ENCODE measurements around the gene NBEA.
"Not testable (repeated sequence)": the region's sequence is repeated elsewhere in the genome, so short reads cannot be mapped to it uniquely, and the experiment has no call there.

The NBEA gene

GRCh38 chr13:35649162-35649561 is 707.1 kb downstream of the NBEA start:
- no peak for DNase-seq (ENCODE audit: low read depth in 3 of 3)

GRCh38 chr13:35659796-35660195 is 717.7 kb downstream of the NBEA start:
- no peak for DNase-seq (ENCODE audit: low read depth in 3 of 3)

GRCh38 chr13:35664747-35665146 is 722.7 kb downstream of the NBEA start:
- no peak for DNase-seq (ENCODE audit: low read depth in 3 of 3)

DNA sequence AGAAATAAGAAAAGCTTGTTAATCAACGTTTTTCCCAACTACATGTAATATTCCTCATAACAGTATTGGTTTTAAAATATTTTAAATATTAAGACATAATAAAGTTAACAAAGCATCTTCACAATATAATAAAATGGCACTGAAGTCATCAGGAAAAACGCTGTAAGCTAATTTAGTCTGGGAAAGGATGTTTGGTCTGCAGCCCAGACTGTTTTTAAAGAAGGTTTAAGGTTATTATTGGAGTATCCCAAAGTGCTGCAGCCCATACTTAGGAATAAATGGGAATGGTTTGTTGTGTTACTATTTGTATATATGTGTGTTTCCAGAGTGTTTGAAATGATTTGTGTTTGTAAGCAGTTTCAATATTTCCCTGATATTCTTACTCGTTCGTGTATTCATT is 727.3 kb downstream of the NBEA start:
- DNase-seq (ENCODE audit: low read depth in 3 of 3): no peak

DNA sequence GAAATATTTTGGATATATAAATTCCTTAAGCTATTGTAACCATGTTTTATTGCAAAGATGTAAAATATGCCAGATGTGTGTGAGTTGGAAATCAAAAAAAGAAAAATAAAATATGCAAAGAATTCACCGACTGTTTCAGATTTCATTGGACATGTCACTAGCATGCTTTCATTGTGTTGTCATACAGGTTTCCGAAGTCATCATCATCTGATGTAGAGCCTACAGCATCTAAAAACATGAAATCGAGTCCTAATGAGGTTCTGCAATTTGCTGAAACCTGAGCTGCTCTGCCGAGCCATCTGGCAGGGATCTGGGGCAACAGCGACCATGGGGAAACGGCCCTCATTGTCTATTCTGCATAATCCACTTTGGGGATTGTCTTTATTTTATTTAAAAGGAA is 730.5 kb downstream of the NBEA start:
- DNase-seq (ENCODE audit: low read depth in 3 of 3): no peak

DNA sequence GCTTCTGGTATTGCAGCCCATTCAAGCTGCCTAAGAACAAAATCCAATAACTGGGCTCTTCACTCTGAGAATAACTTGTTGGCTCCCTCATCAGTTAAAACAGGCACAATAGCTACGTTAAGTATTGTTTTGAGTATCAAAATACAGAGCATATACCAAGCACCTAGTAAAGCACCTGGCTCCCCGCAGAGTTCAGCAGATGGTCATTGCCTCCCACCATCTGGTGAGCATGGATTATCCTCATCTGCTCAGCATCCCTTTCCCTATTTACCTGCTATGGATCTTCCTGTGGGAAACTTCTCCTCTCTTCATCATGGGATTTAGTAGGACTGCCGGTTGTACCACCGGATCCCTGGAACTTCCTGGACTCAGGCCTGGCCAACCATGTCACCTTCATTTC is 733.6 kb downstream of the NBEA start:
- DNase-seq (ENCODE audit: low read depth in 3 of 3): no peak

GRCh38 chr13:35677863-35678262 is 735.8 kb downstream of the NBEA start:
- DNase-seq (ENCODE audit: low read depth in 3 of 3): not testable (repeated sequence)

GRCh38 chr13:35681685-35682084 is 739.6 kb downstream of the NBEA start:
- no peak for DNase-seq (ENCODE audit: low read depth in 3 of 3)

- no peak for DNase-seq (ENCODE audit: low read depth in 3 of 3)
These were observed 742.4 kb downstream of the NBEA start for GRCh38 chr13:35684432-35684831.

GRCh38 chr13:35687336-35687735 is 745.3 kb downstream of the NBEA start:
- DNase-seq (ENCODE audit: low read depth in 3 of 3): no peak

DNA sequence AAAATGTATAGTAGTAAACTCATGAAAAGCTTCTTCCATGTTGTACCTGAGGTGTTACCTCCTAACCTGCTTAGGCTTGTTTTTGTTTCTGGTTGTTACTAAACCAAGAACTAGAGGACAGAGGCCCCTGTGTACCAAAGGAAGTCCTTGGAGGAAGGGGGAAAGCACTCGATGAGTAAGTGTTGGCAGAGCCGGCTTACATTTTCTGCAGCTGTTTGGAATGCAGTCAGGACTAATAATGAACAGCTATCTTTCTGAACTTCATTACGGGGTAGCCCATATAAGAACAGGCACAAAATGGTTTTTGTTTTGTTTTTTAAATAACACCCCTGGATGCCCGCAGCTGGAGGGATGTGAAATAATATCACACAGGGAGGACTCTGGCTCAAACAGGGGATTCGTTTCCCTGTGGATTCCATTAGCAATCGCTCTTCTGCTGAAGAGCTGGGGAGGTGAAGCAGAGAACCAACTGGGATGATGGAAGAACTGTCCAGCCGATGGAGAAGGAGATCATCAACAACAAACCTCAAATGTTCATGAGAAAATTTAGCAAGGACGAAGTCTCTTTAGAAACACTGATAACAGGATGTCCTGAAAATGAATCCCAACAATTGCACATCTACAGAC is 748.6 kb downstream of the NBEA start:
- DNase-seq (ENCODE audit: low read depth in 3 of 3): no peak

GRCh38 chr13:35693134-35693784 is 751.2 kb downstream of the NBEA start:
- no peak for DNase-seq (ENCODE audit: low read depth in 3 of 3)

DNA sequence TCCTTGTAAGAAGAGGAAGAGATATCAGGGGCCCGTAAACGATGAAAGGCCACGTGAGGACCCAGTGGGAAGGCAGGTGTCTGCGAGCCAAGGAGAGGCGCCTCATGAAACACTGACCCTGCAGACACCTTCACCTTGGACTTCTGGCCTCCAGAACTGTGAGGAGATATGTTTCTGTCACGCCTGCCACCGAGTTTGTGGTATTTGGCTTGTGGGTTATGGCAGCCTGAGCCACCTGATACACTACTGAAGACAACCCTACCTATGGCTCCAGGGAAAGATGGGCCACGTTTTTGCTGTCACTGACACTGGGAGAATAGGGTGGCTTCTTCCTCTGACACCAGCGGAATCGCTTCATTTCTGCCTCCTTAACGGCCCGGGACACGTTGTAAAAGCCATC is 752.0 kb downstream of the NBEA start:
- DNase-seq (ENCODE audit: low read depth in 3 of 3): no peak

GRCh38 chr13:35694549-35695447 is 752.7 kb downstream of the NBEA start:
- no peak for DNase-seq (ENCODE audit: low read depth in 3 of 3)

- DNase-seq (ENCODE audit: low read depth in 3 of 3): no peak
These were observed 753.3 kb downstream of the NBEA start for GRCh38 chr13:35695448-35695770.

DNA sequence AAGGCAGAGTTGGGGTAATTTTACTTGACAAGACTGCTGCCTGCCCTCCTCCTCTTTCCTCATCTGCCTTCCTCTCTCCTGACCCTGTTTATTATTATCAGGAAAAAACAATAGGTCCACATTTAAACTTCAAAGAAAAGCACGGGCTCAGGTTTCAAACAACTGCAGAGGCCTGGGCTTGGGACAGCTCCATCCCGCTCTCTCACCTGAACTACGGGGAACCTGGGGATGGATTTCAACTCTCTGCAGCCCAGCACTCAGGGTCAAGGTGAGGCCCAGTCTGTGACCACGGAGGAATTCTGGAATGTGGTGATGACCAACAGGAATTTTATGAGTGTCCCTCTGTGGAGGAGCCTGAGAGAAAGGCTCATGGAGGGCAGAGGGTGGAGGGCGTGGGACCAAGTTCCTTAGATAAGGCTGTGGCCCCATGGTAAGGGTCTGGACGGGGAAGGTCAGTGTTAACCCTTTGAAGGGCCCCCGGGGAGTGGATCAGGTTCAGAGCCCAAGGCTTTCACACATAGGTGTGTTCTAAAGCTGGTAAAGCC is 755.2 kb downstream of the NBEA start:
- no peak for DNase-seq (ENCODE audit: low read depth in 3 of 3)

DNA sequence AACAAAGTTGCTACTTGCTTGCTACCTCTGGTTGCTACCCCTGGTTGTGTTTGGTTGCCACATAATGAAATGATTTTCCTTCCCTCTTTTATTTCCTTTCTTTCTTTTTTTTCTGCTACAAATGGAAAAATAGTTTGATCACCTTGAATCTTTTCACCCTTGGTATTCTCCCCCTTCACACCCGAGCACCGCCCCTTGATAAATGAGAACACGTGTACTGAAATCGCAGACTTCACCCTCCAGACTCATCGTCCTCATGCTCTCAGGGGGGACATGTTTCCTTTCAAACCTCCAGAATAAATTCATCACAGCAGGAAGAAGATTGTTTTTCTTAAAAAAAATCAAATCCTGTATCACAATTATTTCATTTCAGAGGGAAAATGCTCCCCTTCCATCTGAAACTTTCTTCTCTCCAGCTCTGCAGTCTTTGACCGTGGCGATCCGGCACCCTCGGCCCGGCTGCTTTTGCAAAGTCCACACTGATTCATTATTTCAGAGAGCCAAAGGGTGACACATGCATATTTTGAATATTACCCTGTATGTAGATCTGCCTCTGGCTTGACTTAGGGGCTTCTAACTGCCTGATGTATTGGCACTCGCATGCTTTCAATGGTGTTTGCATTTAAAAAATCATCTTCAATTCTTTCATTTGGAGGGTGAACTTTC is 757.0 kb downstream of the NBEA start:
- DNase-seq (ENCODE audit: low read depth in 3 of 3): no peak

DNA sequence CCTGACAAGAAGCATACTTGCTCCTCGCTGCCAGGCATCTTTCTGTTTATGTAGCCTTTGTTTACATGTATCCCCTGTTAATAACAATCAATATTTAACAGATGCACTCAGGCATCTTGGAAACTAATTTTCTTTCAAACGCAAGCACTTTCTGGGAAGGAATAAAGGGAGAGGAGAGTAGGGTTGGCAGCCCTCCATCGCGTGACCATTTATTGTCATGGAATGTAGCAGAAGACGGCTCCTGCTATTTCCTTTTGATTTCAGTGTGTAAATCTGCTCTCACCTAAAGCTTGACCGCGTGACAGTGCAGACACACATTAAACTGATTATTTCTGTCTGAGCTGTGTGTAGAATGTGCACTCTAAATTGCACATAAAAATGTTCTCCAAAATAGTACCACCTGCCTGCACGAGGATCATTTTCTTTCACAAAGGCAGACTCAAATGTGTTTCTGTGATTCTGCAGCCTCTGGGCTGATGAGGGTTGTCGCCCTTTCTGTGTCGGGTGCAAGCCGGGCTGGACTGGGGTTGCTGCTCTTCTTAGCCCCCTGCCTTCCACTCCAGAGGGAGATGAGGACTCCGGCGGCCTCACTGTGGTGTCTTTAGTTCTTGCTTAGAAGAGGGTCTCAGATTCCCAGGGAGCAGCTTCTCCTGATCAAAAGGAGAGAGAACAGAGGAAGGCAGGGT is 757.9 kb downstream of the NBEA start:
- no peak for DNase-seq (ENCODE audit: low read depth in 3 of 3)

GRCh38 chr13:35700671-35701070 is 758.6 kb downstream of the NBEA start:
- no peak for DNase-seq (ENCODE audit: low read depth in 3 of 3)

GRCh38 chr13:35702316-35702715 is 760.2 kb downstream of the NBEA start:
- no peak for DNase-seq (ENCODE audit: low read depth in 3 of 3)

DNA sequence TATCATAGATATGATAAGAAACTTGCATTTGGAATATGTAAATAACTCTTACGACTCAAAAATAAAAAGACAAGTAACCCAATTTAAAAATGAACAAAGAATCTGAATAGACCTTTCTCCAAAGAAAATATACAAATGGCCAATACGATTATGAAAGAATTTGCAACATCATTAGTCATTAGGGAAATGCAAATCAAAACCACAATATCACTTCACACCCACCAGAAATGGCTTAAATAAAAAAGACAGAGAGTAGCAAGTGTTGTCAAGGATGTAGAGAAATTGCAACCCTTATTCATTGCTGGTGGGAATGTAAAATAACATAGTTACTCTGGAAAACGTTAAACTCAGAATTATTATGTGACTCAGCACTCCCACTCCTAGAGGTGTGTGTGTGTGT is 761.0 kb downstream of the NBEA start:
- DNase-seq (ENCODE audit: low read depth in 3 of 3): no peak

- no peak for DNase-seq (ENCODE audit: low read depth in 3 of 3)
These were observed 762.3 kb downstream of the NBEA start for GRCh38 chr13:35704331-35704730.
